HG02884 (cell line): Measurements from ENCODE around the gene SUSD3.
A peak's percentile ranks its signal among the peaks of the same experiment; 100 is the strongest.
"Not testable (repeated sequence)": the region's sequence is repeated elsewhere in the genome, so short reads cannot be mapped to it uniquely, and the experiment has no call there.

Experiments
- ATAC-seq: cut with Tn5 transposase; IDR thresholded peaks from one replicate; pipeline ENCODE4 v1.9.1; 2021; ENCODE audit warnings: mild to moderate bottlenecking, moderate library complexity; ENCODE audit not compliant: unreplicated experiment

Gene SUSD3

DNA sequence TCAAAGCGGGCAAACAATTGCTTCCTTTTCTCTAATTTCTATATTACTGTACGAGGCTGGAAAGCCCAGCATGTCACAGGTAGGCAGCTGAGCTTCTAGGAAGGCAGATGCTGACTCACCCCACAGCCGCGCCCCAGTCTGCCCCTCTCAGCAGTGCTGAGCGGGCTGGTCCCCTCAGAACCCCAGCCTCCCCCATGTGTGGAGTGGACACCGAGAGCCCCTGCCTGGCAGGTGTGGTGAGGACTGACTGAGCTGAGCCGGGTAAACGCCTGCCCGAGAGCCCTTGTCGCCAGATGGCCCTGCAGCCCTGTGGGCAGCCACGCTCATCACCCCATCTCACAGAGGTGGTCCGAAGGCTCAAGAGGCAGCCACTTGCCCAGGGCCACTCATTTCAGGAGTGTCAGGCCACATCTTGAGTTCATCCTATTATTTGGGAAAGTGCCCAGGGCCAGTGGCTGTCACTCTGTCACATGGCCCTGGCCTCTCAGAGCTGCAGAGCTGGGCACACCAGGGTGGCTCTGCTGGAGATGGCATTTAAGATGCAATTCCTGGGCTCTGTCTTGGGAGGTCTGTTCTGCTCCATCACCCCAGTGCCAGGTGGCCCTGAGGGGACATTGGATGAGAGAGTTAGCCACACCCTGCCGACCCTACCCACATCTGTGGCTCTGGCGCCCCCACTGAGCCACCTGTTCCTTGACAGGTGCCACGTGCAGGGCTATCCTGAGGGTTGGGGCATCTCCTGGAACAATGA lies 50.0 kb downstream of the SUSD3 start:
- no peak for ATAC-seq

DNA sequence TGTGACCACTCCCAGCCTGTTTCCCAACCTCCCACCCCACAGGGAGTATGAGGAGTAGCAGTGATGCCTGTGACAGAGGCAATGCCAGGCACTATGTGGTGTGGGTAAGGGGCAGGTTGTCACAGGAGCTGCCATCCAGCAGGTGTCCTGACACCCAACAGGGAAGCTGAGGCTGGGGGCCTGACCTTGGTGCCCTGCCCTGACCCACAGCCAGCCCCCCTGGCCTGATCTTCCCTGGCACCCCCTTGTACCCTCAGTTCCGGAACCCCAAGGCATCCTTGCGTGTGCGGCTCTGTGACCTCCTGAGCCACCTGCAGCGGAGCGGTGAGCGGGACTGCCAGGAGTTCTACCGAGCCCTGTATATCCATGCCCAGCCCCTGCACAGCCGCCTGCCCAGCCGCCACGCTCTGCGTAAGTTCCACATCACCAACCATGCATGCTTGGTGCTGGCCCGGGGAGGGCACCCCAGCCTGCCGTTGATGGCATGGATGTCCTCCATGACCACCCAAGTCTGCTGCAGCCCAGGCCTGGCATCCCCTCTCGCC lies 51.9 kb downstream of the SUSD3 start:
- ATAC-seq, result no peak

DNA sequence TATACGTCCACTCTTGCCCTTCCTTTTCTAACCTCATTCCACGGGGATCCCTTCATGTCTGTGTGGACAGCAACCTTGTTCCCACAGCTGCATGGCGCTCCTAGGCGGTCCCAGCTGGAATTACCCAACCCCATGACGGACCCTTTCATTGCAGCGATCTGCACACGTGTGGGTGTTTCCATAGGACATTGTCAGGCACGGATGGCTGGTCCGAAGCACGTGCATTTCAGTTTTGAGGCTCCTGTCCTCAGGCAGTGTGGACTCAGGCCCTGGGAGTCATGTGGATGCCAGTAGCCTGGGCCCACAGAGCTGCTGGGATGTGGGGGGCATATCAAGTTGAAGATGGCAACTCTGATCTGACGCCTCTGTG lies 52.5 kb downstream of the SUSD3 start:
- no peak for ATAC-seq

DNA sequence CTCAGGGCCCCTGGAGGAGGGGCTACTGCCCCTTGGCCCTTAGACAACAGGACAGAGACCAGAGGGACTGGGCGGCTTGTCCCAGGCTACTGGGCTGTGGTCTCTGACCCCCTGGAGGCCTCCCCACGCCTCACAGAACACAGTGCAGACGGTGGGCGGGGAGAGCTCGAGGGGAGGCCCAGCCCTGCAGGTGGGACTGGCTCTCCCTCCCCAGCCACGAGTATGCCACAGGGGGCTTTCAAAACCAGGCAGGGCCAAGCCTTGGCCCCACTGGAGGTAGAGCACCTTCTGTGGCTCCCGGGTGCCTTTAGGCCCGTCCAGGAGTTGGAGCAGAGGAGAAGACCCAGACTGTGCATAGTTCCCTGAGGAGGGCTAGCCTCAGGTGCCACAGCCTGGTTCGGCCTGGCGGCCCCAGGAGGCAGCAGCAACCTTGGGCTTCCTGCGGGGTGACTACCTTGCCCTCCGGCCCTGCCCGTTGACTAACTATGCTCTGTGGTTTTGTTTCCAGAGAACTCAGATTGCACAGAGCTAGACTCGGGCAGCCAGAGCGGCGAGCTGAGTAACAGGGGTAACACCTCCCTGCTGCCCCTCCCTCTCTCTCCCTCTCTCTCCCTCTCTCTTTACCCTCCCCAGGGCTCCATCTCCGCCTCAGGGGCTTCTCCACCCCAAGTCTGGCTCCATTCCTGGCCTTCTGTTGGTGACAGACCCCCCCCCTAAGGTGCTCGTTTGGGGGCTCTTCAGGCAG lies 53.0 kb downstream of the SUSD3 start:
- ATAC-seq, result no peak

DNA sequence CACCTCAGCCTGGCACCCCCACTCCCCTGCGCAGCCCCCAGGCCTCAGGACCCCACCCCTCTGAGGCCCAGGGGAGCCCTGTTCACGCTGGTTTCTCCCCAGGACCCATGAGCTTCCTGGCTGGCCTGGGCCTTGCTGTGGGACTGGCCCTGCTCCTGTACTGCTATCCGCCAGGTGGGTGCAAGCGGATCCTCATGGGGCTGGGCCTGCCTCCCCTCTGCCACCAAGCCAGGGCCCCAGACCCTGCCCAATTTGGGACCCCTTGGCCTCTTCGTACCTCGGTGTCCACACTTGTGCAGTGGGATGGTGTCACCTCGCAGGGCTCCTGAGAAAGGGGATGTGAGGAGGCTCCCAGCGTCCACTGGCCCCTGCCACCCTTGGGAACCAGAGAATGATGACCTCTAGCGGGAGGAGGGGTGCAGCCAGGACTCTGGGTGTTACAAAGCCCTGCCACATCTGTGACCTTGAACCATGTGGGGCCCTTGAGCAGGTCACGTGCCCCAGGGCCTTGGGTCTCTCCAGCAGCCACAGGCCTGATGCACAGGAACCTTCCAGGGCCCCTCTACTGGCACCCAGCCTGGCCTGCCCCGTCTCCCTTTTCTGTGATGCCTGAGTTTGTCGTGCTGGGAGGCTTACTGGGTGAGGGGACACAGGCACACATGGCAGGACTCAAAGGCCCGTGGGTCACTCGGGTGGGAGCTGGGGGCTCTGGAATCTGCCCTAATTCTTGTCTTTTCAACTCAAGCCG lies 53.8 kb downstream of the SUSD3 start:
- ATAC-seq, result no peak

DNA sequence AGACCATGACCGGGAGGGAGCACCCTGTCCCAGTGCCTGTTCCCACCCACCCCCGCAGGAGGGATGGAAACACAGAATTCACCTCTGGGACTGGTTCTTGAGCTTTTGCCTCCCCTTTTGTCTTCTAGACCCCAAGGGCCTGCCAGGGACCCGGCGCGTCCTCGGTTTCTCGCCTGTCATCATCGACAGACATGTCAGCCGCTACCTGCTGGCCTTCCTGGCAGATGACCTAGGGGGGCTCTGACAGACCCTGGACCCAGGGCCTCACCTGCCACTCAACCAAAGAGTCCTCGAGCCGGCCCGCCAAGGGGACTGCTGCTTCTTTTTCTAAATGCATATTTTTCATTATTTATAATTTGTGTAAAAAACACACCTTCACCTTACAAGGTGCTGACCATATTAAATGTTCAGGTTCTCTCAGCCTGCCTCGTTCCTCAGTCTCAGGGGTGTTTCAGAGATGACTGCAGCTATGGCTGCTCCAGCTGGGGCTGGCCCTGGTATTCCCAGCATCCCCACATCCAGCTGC lies 54.4 kb downstream of the SUSD3 start:
- ATAC-seq, result no peak

DNA sequence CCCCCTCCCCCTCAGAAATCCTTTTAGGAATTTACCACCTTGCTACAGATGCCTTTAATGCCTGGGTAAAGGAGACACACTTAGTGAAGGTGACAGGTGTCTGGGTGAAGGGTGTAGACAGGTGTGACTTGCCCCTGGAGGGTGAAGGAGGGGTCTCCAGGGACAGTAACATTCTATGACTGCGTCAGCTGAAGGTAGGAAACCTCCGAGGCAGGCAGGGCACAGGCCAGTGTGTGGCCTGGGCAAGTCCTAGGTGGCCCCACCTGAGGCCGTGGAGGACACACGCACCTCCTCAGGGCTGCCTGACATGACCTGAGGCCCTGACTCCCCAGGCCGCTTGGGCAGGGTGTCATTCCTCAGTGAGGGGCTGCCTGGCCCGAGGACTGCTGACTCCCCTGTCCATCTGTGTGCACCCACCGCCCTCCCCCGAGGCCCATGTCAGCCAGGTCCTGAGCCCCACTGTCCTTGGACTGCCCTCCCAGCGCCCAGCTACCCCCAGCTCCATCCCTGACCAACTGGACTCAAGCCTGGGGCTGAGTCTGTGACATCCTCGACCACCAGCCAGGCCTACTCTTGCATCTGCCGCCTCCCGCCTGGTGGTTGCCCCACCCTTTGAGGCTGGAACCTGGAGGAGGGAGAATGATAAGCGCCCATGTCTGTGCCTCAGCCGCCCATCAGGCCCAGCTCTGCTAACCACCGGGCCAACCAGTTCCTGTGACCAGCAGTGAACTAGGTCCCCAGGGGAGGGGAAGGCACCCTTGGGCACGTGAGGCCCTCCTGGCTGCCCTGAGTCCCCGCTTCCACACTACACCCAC lies 55.9 kb downstream of the SUSD3 start:
- ATAC-seq, result no peak

DNA sequence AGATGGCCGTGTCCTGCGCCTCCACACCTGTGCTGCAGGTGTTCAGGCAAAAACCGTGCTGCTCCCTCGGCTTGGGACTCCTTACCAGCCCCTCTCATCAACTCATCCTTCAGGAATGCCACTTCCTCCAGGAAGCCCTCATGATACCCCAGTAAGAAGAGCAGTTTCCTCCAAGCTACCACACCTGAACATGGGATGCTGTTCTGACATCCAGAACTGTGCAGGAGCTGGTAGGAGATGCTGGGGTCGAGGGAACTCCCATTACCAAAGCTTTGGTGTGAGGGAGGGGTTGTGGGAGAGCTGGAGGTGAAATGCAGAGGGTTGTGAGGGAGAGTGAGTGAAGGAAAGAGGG lies 56.5 kb downstream of the SUSD3 start:
- ATAC-seq, result no peak

DNA sequence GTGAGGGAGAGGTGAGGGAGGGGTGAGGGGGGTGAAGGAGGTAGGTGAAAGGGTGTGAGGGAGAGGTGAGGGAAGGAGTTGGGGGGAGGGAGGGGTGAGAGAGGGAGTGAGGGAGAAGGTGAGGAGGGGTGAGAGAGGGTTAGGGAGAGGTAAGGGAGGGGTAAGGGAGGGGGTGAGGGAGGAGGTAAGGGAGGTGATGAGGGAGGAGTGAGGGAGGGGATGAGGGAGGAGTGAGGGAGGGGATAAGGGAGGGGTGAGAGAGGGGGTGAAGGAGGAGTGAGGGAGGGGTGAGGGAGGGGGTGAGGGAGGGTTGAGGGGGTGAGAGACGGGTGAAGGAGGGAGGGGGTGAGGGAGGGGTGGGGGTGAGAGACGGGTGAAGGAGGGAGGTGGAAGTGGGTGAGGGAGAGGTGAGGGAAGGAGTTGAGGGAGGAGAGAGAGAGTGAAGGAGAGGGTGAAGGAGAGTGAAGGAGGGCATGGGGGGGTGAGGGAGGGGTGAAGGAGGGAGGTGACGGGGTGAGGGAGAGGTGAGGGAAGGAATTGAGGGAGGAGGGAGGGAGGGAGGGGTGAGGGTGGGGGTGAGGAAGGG lies 57.1 kb downstream of the SUSD3 start:
- no peak for ATAC-seq

DNA sequence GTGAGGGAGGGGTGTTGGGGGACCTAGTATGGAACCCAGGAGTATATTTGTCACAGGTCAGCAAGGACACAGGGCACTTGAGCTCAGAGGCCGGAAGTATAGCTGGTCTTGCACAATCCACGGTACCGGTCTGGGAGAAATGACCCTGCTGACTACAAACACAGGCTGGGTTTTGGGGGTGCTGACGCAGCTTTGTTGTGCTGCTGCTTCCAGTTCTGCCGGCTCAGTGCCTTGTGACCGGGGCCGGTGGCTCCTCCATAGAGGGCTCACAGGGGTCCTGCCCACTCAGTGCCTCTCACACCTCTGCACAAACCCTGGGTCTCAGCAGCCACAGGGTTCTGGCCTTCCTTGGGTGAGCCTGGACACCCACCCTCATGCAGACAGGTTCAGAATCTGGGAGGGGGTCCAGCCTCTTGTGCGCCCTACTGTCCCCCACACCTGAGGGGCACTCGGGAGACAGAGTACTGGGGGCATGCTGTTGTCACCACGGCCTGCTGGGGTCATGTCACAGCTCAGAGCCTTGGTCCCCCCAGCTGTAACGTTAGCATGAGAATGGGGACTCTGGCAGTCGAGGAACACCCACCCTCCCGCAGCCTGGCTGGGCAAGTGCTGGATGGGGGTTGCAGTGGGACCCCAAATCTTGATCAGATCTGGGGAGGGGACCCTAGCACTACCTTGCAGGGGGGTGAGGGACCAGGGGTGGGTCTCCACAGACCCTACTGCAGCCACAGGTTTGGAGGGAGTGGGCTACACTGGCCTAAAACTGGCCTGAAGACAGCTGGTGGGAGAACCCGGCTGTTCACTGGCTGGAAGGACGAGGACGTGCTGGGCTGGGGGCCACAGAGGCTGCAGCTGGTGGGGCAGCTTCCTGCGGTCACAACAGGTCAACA lies 57.8 kb downstream of the SUSD3 start:
- ATAC-seq, result no peak

DNA sequence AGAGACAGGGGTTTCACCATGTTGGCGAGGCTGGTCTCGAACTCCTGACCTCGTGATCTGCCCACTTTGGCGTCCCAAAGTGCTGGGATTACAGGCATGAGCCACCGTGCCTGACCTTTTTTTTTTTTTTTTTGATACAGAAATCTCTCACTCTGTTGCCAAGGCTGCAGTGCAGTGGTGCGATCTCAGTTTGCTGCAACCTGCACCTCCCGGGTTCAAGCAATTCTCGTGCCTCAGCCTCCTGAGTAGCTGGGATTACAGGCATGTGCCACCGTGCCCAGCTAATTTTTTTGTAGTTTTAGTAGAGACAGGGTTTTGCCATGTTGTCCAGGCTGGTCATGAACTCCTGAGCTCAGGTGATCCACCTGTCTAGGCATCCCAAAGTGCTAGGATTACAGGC lies 59.0 kb downstream of the SUSD3 start:
- ATAC-seq, result not testable (repeated sequence)

DNA sequence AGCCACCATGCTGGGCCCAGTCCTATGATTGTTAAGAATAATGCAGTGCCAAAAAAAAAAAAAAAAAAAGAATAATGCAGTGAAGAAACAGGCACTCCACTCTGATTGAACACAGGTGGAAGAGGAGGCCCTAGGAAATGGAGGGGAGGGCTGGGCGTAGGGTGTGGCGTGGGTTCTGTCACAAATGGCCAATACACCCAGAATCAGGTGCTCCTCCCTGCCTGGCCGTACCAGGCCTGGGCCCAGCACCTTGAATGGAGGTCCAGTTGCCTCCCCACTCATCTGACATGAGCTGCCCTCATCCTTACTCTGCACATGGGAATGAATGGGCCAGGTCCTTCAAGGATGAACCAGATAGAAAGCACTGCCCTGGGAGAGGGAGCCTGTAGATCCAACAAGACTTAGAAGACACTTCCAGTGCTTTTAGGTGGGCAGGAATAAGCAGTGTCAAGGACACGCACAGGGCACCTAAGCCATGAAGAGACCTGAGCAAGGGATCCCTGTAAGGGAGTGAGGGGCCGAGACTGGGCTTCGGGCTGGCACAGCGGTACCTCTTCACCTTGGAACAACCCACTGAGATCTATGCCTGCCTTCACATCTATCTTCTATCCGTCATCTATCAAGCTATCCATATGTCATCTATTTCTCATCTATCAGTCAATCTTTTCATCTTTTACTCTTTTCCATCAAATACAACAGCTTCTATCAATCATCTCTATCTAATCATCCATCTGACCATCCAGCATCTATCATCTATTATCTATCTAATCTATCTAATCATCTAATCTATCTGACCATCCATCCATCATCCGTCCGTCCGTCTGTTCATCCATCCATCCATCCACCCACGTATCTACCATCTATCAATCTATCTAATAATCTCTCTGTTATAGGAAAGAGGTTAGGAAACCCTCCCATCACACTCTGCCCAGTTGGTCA lies 59.7 kb downstream of the SUSD3 start:
- no peak for ATAC-seq

DNA sequence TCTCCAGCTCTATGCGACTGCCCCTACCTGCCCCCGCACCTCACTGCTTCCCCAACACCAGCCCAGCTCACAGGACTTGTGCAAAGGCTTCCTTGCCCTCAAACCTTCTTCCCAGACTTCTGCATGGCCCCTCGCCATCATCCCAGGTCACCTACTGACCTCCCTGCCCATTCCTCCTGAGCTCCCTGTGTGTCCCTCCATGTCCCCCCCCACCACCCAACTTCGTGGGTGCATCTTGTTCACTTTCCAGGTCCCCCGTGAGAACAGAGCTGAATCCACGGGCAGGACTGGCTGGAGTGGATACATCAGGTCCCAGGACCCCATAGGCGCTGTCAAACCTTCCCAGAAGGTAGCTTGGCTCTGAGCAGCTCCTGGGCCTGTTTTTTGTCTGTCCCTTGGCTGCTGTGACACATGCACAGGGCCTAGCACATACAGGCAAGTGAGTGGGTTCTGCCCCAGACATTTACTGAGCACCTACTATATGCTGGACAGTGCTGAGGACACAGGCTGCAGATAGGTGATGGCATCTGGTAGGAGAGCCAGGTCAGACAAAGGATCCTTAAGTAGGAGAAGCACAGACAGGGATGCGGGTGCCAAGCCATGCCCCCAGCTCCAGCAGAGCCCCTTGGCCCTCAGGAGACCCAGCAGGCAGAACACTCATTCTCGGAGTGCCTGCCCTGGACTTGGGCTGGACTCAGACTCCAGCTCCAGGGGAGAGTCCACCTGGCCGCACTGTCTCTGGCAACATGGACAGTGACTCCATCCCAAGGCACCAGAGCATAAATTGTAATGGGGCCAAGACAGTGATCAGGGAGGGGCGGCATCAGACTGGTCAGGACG lies 60.6 kb downstream of the SUSD3 start:
- no peak for ATAC-seq

DNA sequence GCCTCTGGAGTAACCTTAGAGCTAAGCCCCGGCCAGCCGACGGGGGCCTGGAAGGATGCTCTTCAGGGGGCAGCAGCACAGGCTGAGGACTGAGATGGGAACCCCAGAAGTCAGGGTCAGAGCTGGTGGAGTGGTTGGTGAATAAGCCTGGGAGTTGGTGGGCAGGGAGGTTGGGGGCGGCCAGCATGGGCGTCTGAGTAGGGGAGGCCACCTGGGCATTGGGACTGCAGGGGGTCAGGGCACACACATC lies 61.1 kb downstream of the SUSD3 start:
- ATAC-seq, result no peak

DNA sequence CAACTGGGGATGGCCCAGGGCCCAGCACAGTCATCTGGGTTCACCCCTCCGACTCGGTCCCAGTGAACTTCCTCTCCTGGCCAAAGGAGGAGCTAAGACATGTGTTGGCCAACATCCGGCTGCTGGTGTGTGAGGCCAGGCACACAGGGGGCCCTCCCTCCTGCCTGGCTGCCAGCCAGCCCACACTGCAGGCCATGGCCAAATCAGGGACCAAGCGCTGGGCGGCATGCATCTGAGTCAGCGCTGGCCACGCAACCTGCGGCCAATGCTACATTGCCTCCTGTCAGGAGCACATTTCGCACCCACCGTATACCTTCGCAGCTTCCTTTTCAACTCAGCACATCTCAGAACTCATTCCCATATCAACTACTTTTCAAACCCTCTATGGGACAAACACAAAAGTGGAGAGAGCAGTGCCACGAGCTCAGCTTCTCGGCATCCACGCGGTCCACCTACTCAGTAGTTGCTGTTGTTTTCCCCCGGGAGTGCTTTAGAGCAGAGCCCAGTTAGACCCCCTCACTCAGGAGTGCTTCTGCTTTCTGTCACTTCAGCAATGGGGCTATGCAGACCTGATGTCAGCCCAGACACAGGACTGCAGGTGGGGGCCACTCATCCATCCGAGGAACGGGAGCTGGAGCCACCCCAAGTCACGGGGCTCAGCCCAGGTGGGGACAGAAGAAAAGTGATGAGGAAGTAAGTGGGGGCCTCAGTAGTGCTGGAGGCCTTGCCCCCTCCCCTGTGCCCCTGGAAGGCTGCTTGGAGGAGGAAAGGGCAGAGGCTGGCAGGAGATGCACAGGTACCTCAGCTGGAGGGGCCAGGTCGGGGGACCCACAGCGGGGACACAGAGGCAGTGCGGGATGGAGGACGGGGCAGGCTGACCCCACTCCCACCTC lies 61.7 kb downstream of the SUSD3 start:
- ATAC-seq, result peak; percentile 98

DNA sequence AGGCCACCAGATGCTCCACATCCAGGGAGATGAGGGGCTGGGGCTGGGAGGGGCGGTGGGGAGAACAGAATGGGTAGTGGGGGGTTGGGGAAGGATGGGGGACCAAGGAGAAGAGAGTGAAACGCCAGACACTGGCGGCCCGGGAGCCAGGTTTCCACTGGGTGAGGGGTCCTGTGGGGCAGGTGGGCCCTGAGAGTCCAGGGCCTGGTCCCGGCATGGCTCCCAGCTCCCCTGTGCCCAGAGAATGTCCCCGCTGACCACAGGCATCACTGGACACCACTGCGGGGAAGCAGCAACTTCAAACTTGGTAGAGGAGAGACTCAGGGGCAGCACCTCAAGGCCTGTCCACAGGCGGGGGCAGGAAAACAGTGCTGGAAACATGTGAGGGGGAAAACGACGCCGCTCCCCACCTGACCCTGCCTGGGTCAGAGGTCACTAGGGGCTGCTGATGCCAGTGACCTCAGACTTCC lies 62.4 kb downstream of the SUSD3 start:
- ATAC-seq, result no peak
